Suprapubic skin (tissue), 4 donors: ENCODE measurements around the gene ANKMY1.

Source experiments
- EP300 ChIP-seq: sonication (generic); formaldehyde crosslinking; IDR thresholded peaks from one replicate; pipeline ENCODE4 v1.6.1; 2017; ENCODE audit warnings: antibody characterized with exemption
- POLR2A ChIP-seq, 2 donors: fragments of 450-650 bp; IDR thresholded peaks; one replicate each; pipeline ENCODE4 v1.6.1; 2017; ENCODE audit warnings: antibody characterized with exemption in 2 of 2, mild to moderate bottlenecking in 2 of 2, moderate library complexity in 2 of 2
- POLR2AphosphoS5 ChIP-seq, 3 donors: sonication (generic); formaldehyde crosslinking; IDR thresholded peaks; one replicate each; pipeline ENCODE4 v1.6.1; 2017; ENCODE audit warnings: antibody characterized with exemption in 3 of 3
- TF ChIP-seq, protein P1 (sequence below), 2 donors: fragments of 200-600 bp in 1 of 2; fragments of 450-650 bp in 1 of 2; sonication (generic) in 1 of 2; IDR thresholded peaks; one replicate each; pipeline ENCODE4 v1.5.1; 2016 to 2019; ENCODE audit warnings: antibody characterized with exemption in 2 of 2, mild to moderate bottlenecking in 1 of 2, moderate library complexity in 1 of 2

- TF ChIP-seq POLR2A (IDR thresholded peaks at IDR 0.05) (no peak), EP300 (no peak), POLR2AphosphoS5 (IDR thresholded peaks at IDR 0.05) (no peak)
- TF ChIP-seq, protein P1, sequence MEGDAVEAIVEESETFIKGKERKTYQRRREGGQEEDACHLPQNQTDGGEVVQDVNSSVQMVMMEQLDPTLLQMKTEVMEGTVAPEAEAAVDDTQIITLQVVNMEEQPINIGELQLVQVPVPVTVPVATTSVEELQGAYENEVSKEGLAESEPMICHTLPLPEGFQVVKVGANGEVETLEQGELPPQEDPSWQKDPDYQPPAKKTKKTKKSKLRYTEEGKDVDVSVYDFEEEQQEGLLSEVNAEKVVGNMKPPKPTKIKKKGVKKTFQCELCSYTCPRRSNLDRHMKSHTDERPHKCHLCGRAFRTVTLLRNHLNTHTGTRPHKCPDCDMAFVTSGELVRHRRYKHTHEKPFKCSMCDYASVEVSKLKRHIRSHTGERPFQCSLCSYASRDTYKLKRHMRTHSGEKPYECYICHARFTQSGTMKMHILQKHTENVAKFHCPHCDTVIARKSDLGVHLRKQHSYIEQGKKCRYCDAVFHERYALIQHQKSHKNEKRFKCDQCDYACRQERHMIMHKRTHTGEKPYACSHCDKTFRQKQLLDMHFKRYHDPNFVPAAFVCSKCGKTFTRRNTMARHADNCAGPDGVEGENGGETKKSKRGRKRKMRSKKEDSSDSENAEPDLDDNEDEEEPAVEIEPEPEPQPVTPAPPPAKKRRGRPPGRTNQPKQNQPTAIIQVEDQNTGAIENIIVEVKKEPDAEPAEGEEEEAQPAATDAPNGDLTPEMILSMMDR (IDR thresholded peaks at IDR 0.05) = no peak
Observed at GRCh38 chr2:240512109-240512485, 45.7 kb downstream of the ANKMY1 start.
